NCI-H1694 (cell line): ENCODE measurements around the gene PLXNB2.
"Not testable (repeated sequence)": the region's sequence is repeated elsewhere in the genome, so short reads cannot be mapped to it uniquely, and the experiment has no call there.

Experiments
- DNase-seq: peaks from one replicate; lab custom pipeline; 2025; lab: John Stamatoyannopoulos, UW

The PLXNB2 gene

DNA sequence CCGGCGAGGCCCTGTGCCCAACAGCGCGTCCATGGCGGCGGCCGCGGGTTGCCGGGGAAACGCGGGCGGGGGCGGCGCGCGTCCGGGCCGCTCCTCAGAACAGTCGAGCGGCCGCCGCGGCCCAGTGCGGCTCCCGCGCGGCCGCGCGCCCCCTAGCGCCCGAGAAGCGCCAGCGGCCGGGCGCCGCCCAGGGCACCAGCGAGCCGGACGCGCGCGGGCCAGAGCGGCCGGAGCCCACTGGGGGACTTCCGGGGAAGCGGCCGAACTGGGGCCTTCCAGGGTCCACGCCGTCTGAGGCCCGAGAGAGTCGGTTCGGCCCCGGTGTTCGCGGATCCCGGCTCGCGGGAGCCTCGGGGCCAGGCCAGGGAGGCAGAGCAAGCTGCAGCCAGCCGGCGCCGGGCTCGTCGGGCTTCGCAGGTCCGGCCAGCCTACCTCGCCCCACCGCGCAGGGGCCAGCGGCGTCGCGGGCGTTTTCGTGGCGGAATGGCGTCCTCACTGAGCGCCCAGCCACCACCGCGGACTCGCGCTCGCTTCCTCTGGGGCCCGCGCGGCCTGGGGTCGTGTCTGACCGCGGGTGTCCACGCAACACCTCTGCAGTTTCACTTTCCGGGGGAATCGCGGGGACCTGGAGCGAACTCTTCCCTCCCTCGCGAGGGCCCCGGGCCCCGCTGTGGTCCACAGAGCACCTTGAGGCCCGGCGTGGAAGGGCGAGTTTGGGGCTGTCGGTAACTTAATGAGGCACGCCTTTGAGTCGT, 19.7 kb upstream of the PLXNB2 start, which contains the start of gene DENND6B:
Gene DENND6B (minus strand): TSS at position 57 of the 755 bp plus-strand sequence. CDS start 24 bp downstream, at position 33.
- no peak for DNase-seq

DNA sequence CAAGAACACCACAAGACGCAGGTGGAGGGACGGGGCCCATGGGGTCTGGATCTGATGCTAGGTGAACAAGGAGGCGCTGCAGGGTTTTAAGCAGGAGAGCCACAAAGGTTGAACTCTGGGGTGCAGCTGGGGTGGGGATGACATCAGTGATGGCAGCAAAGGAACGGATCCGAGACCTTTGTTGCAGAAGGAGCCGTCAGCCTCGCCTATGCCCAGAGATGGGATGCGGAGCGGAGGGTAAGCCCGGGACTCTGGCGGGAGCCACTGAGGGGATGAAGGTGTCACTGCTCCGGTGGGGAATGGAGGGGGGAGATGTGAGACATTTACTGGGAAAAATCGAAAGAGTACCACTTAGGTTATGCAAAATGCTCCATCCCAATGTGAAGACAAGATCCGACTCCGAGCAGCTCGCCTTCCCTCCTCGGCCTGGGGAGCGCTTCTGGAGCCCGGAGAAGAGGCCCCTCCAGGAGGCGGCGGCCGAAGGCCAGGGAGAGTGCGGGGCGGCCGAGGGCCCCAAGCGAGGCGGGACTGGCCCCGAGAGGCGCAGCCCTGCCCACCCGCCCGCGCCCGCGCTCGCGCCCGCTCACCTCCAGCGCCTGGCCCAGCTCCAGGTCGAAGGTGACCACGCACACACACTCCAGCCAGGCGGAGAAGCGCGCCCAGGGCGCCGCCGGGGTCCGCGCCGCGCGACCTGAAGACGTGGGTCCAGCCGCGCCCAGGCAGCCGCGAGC, 18.9 kb upstream of the PLXNB2 start:
- DNase-seq: no peak

GRCh38 chr22:50325444-50326224, 18.2 kb upstream of the PLXNB2 start:
- no peak for DNase-seq

GRCh38 chr22:50323900-50324299, 16.5 kb upstream of the PLXNB2 start:
- no peak for DNase-seq

DNA sequence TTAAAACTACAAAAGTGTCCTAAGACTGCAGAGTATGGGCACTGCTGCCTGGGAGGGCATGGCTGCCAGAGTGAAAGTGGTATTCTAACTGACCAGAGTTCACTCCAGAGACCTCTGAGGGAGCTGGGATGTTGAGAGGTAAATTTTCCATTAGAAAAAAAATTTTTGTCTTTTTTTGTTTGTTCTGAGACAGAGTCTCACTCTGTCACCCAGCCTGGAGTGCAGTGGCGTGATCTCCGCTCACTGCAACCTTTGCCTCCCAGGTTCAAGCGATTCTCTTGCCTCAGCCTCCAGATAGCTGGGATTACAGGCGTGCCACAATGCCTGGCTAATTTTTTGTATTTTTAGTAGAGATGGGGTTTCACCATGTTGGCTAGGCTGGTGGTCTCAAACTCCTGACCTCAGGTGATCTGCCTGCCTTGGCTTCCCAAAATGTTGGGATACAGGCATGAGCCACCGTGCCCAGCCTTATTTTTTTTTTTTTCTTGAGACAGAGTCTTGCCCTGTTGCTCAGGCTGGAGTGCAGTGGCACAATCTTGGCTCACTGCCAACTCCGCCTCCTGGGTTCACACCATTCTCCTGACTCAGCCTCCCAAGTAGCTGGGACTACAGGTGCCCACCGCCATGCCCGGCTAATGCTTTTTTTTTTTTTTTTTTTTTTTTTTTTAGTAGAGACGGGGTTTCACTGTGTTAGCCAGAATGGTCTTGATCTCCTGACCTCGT, 15.1 kb upstream of the PLXNB2 start:
- not testable (repeated sequence) for DNase-seq

- no peak for DNase-seq
Observed at GRCh38 chr22:50320671-50321325, 13.4 kb upstream of the PLXNB2 start.

GRCh38 chr22:50320116-50320515, 12.7 kb upstream of the PLXNB2 start:
- no peak for DNase-seq

DNA sequence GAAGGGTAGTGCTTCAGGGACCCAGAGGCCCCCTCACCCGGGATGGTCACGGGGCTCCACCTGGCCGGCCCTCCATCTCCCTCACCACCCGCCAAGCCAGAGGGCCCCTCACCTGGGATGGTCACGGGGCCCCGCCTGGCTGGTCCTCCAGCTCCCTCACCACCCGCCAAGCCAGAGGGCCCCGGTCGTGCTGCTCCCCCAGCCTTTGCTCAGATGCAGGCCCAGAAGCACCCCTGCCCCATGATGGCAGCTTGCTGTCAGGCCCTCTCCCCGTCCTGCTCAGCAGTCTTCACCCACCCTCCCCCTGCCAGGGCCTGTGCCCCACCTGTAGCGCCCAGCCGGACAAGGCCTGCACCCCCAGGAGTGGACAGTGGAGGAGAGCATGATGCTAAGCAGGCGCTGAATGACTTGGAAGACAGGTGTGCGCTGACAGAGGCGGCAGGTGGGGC, 12.1 kb upstream of the PLXNB2 start:
- DNase-seq: no peak

- DNase-seq: no peak
Observed at GRCh38 chr22:50318698-50319411, 11.4 kb upstream of the PLXNB2 start.

DNA sequence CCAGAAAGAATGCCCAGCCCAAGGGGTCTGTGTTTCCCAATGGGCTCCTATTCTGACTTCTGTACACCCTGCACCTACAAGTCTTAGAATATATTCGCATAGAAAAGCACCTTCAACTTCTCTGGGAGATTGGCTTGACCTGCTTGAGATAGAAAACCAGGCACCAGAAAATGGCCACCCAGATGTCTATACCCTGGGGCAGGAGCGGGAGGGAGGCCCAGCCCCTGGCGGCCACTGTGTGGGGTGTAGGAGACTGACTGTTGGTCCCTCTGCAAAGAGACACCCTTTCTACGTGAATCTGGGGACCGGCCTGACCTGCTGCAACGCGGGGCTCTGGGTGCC, 10.9 kb upstream of the PLXNB2 start:
- no peak for DNase-seq

DNA sequence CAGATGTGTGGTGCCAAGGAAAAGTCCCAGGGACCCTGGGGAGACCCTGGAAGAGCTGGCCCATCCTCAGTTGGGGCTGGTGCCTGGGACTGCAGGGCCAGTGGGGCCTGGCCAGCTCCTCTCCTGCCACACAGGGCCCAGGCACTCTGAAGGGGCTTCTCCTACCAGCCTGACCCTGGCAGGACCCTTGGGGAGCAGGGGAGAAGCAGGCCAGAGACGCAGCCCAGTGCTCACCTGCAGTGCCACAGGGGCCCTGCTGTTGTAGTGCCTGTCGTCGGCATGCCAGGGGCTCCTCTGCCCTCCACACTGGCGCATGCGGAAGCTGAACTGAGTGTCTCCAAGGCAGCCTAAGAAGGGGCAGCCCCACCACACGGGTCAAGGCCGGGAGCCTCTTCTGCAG, 10.2 kb upstream of the PLXNB2 start:
- no peak for DNase-seq

- DNase-seq: no peak
Observed at GRCh38 chr22:50317178-50317577, 9.7 kb upstream of the PLXNB2 start.

DNA sequence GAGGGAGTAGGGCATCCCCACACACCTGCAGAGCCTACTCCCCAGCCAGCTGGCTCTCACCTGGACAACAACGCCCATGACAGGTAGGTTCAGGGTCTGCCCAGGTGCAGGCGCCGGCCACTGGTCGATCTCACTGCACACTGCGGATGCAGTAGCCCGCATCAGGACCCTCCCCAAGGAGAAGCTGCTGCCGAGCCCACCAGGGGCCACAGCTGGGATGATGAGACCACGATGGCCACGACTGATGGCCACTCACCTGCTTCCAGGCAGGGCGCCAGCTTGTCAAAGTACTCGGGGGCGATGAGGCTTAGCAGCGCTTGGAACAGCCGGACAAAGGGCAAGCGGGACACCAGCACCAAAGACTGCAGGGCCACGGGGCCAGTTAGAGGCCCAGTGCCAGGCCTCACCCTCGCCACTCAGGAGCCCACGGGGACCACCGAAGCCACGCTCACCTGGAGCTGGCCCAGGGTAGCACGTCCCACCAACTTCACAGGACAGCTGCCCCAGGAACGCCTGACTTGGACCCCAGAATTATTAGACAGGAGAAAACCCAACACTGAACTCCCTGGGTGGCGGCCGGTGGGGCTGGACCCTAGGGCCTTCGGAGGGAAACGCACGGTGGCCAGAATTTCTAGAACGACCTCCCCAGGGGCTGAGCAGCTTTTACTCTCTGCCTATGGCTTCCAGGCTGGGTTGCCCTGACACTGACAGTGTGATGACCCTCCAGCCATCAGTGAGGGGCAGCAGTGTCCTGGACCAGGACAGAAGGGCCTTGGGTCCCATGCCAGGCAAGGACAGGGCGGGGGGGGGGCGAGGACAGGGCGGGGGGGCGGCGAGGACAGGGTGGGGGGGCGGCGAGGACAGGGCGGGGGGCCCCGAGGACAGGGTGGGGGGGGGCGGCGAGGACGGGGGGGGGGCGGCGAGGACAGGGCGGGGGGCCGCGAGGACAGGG, 8.9 kb upstream of the PLXNB2 start:
- no peak for DNase-seq

DNA sequence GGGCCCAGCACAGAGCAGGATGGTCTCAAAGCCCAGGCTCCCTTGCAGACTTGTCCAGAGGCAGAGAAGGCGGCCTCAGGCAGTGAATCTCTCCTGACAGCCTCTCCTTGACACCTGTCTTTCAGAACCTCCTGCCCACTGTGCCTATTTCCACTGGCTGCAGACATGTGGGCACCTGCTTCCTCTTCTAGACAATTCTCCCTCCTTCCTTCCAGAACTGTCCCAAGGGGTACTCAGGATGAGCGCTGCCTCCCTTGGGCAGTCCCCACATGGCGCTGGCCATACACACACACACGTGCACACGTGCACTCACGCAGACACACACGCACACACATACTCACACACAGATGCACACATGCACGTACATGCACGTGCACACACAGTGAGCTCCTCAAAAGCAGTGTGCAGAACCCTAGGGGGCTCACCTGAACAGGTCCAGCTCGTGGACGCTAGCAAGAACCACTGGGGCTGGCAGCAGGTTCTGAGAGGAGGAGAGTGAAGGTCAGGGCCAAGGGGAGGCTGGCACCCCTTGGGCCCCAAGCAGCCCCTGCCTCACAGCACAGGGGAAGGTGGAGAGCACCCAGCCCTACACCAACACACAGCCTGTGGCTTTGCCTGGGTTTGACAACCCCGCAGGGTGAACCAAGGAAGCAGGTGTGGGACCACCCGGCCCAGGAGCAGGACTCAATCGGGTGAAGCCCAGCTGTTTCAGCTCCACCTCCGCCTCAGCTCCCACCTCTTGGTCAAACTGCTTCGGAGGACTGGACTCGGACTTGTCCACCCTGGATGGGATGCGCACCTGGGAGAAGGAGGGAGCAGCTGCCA, 8.1 kb upstream of the PLXNB2 start:
- no peak for DNase-seq

- no peak for DNase-seq
Observed at GRCh38 chr22:50314455-50315288, 7.2 kb upstream of the PLXNB2 start.

- no peak for DNase-seq
Observed at GRCh38 chr22:50314081-50314454, 6.6 kb upstream of the PLXNB2 start.

- DNase-seq: no peak
Observed at GRCh38 chr22:50313600-50313999, 6.2 kb upstream of the PLXNB2 start.

DNA sequence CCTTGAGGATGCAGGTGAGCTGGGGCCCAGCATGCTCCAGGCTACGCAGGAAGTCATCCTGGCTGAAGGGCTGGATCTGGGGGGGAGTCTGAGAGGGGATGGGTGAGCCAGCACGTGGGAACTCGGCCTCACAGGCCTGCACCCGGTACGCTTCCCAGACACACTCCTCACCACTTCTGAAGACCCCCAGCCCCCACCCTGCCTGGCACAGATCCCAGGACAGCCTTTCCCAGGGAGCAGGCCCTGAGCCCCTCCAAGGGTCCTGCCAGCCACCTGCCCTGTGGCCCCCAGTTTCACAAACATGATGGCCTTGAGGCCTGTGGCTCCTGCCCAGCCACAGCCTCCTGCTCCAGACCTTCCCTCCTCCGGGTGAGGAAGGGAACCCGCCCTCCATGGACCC, 5.6 kb upstream of the PLXNB2 start:
- DNase-seq: no peak
